AG04450 (cell line): ENCODE data around the gene PROSER2. TPM values are rescaled to one million over a fixed set of nuclear protein-coding genes. Genes with fewer than 3 reads are reported as not detected.

Experiments used
- CTCF ChIA-PET: fragments of 300-600, 350-600 bp; formaldehyde crosslinking; extraction: SDS; loops from one replicate; lab custom pipeline; 2022; ENCODE audit warnings: antibody characterized with exemption, inconsistent platforms; lab: Charles Lee
- POLR2A ChIA-PET: fragments of 350-600 bp; formaldehyde crosslinking; extraction: SDS; loops from one replicate; lab custom pipeline; 2021; ENCODE audit warnings: antibody characterized with exemption, inconsistent platforms; lab: Yijun Ruan, JAX
- DNase-seq: peaks from one replicate; pipeline ENCODE4 v3.0.0-alpha.2; 2011; ENCODE audit warnings: low read depth, low spot score
- H3K27ac ChIP-seq: one replicate; pipeline ENCODE4 v1.5.1; 2012; ENCODE audit warnings: low read depth, low read length, control low read depth
- H3K27me3 ChIP-seq: one replicate; pipeline ENCODE4 v1.6.0; 2012; ENCODE audit warnings: low read length; ENCODE audit not compliant: control insufficient read depth, insufficient read depth
- H3K4me3 ChIP-seq: 2 replicates; pipeline ENCODE4 v1.5.1; 2011; ENCODE audit warnings: mild to moderate bottlenecking, low read depth, low read length, control low read depth
- H3K9me3 ChIP-seq: 2 replicates; pipeline ENCODE4 v1.5.1; 2012; ENCODE audit warnings: low read length; ENCODE audit not compliant: control insufficient read depth, insufficient read depth
- polyA plus RNA-seq: library from polyadenylated mRNA; depleted of rRNA; stranded (reverse); fragments of >200 nt; gene quantifications from 2 replicates; pipeline ENCODE4 v1.2.3, GENCODE V29; 2011; rRNA removed
- TF ChIP-seq, protein P1 (sequence below): IDR thresholded peaks from 2 replicates; pipeline ENCODE4 v1.5.1; 2011; ENCODE audit warnings: low read depth, low read length, control low read depth, inconsistent platforms

Gene PROSER2
- polyA plus RNA-seq, 1 experiment: 0.53 TPM

GRCh38 chr10:11910102-11910501 lies 86.9 kb downstream of the PROSER2 start:
- DNase-seq: no peak
- Histone ChIP-seq H3K9me3 (no peaks in the 10 kb centered on the region), H3K4me3 (no peak overlapping the region), H3K27me3 (peaks cover 6% of the 10 kb centered on the region), H3K27ac (no peak overlapping the region)
- TF ChIP-seq, protein P1, sequence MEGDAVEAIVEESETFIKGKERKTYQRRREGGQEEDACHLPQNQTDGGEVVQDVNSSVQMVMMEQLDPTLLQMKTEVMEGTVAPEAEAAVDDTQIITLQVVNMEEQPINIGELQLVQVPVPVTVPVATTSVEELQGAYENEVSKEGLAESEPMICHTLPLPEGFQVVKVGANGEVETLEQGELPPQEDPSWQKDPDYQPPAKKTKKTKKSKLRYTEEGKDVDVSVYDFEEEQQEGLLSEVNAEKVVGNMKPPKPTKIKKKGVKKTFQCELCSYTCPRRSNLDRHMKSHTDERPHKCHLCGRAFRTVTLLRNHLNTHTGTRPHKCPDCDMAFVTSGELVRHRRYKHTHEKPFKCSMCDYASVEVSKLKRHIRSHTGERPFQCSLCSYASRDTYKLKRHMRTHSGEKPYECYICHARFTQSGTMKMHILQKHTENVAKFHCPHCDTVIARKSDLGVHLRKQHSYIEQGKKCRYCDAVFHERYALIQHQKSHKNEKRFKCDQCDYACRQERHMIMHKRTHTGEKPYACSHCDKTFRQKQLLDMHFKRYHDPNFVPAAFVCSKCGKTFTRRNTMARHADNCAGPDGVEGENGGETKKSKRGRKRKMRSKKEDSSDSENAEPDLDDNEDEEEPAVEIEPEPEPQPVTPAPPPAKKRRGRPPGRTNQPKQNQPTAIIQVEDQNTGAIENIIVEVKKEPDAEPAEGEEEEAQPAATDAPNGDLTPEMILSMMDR: no peak
- ChIA-PET POLR2A (no interaction called here), CTCF (no interaction called here)

GRCh38 chr10:11913079-11913641 lies 90.0 kb downstream of the PROSER2 start:
- CTCF ChIA-PET: interaction anchor here (1.2 kb wide), 1 partner anchor 130 kb away, joined by 4 read pairs; no protein-coding TSS in a partner anchor
- peaks cover 7% of the 10 kb centered on the region for H3K27me3 ChIP-seq
- DNase-seq: no peak
- H3K4me3 ChIP-seq: no peak overlapping the region
- TF ChIP-seq, protein P1: no peak
- POLR2A ChIA-PET: no interaction called here
- H3K9me3 ChIP-seq: no peaks in the 10 kb centered on the region
- no peak overlapping the region for H3K27ac ChIP-seq

DNA sequence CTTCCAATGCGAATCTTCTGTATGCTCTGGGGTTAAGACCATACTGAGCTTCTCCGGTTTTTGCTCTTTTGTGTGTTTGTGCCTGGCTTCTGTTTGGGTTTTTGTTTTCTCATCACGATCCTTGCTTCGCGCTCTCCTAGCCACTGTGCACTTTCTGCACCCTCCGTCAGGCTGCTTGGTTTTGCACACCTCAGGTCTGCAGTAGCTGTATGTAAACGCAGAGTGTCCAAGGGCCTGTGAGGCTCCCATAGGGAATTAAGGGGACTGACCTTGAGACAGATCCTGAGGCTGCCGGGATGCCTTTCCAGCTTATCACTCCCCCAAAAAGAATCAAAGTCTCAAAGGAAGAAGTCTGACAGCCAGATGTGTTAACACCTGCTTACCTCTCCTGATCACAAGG lies 95.2 kb downstream of the PROSER2 start:
- TF ChIP-seq, protein P1: no peak
- H3K27ac ChIP-seq: no peak overlapping the region
- DNase-seq: no peak
- no peaks in the 10 kb centered on the region for H3K9me3 ChIP-seq
- ChIA-PET CTCF (interaction anchor here (0.6 to 1.3 kb wide), 2 partner anchors 68 to 99 kb away, joined by 3 to 4 read pairs; no protein-coding TSS in a partner anchor), POLR2A (no interaction called here)
- H3K27me3 ChIP-seq: peaks cover 2% of the 10 kb centered on the region
- H3K4me3 ChIP-seq: no peak overlapping the region

GRCh38 chr10:11919271-11919670 lies 96.1 kb downstream of the PROSER2 start:
- CTCF ChIA-PET: no interaction called here
- DNase-seq: no peak
- no peaks in the 10 kb centered on the region for H3K9me3 ChIP-seq
- H3K27me3 ChIP-seq: peaks cover 2% of the 10 kb centered on the region
- TF ChIP-seq, protein P1: no peak
- no peak overlapping the region for H3K27ac ChIP-seq
- no peak overlapping the region for H3K4me3 ChIP-seq
- POLR2A ChIA-PET: no interaction called here

Other genes starting within 250 kb of the PROSER2 start
- gene USP6NL, start 211.7 kb upstream of the PROSER2 start, polyA plus RNA-seq: 12.0 and 13.0 TPM in 2 replicates
- 1.3 and 1.5 TPM in 2 replicates for gene ECHDC3, start 81.0 kb upstream of the PROSER2 start, polyA plus RNA-seq
- gene UPF2, start 219.5 kb downstream of the PROSER2 start, polyA plus RNA-seq: 12.3 and 18.4 TPM in 2 replicates
- gene DHTKD1, start 245.6 kb downstream of the PROSER2 start, polyA plus RNA-seq: 17.5 and 21.5 TPM in 2 replicates